Esophagus squamous epithelium (tissue), 4 donors: ENCODE results near the gene CST6.

Source experiments
- POLR2A ChIP-seq, 4 donors: fragments of 450-650 bp; IDR thresholded peaks; one replicate each; pipeline ENCODE4 v1.6.1; 2017; ENCODE audit warnings: antibody characterized with exemption in 4 of 4, mild to moderate bottlenecking in 4 of 4, moderate library complexity in 3 of 4
- TF ChIP-seq, protein P1 (sequence below), 6 experiments: fragments of 450-650 bp in 4 of 6; fragments of 200-600 bp in 2 of 6; sonication (generic) in 2 of 6; IDR thresholded peaks; one replicate each; pipeline ENCODE4 v1.5.1; 2016 to 2019; ENCODE audit warnings: antibody characterized with exemption in 6 of 6, mild to moderate bottlenecking in 4 of 6, moderate library complexity in 4 of 6

DNA sequence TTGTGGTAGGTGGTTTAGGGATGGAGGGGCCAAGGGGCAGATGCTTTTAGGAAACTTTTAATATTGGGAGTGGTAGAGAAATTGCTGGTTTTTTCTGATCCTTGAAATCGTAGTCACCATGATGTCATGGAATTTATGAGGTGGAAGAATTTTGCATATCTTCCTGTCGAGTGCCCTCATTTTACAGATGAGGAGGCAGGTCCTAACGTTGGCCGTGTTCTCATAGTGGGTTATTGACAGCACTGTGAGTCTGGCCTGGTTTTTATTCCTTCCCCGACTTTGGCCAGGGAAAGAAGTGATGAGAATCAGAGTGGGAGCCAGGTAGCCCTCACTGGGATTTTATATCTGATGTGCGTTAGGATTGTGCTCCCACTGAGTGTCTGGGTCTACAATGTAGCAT lies 49.5 kb downstream of the CST6 start:
- TF ChIP-seq, protein P1, sequence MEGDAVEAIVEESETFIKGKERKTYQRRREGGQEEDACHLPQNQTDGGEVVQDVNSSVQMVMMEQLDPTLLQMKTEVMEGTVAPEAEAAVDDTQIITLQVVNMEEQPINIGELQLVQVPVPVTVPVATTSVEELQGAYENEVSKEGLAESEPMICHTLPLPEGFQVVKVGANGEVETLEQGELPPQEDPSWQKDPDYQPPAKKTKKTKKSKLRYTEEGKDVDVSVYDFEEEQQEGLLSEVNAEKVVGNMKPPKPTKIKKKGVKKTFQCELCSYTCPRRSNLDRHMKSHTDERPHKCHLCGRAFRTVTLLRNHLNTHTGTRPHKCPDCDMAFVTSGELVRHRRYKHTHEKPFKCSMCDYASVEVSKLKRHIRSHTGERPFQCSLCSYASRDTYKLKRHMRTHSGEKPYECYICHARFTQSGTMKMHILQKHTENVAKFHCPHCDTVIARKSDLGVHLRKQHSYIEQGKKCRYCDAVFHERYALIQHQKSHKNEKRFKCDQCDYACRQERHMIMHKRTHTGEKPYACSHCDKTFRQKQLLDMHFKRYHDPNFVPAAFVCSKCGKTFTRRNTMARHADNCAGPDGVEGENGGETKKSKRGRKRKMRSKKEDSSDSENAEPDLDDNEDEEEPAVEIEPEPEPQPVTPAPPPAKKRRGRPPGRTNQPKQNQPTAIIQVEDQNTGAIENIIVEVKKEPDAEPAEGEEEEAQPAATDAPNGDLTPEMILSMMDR (IDR thresholded peaks at IDR 0.05), result no peak
- TF ChIP-seq POLR2A (IDR thresholded peaks at IDR 0.05), result no peak
